Mesenchymal stem cell (in vitro differentiated cells and primary cell): ENCODE measurements around the gene CACNA1S.
A peak's percentile ranks its signal among the peaks of the same experiment; 100 is the strongest.

ENCODE experiments used
- DNase-seq: peaks from one replicate; pipeline ENCODE4 v3.0.0-alpha.2; 2013
- H2AFZ ChIP-seq: one replicate; pipeline ENCODE4 v1.6.1; 2013; ENCODE audit warnings: low read depth, mild to moderate bottlenecking, control low read depth, inconsistent platforms, low read length, moderate library complexity
- H2AK5ac ChIP-seq: 2 replicates; pipeline ENCODE4 v1.6.1; 2013; ENCODE audit warnings: low read length, moderate library complexity, mild to moderate bottlenecking, inconsistent platforms; ENCODE audit not compliant: severe bottlenecking
- H2BK120ac ChIP-seq: one replicate; pipeline ENCODE4 v1.6.1; 2013; ENCODE audit warnings: low read depth, mild to moderate bottlenecking, inconsistent platforms, low read length, moderate library complexity
- H2BK12ac ChIP-seq, 2 experiments: one replicate each; pipeline ENCODE4 v1.6.1; 2013; ENCODE audit warnings: inconsistent platforms in 2 of 2, low read length in 2 of 2, mild to moderate bottlenecking in 2 of 2, moderate library complexity in 2 of 2, control low read depth in 1 of 2
- H2BK15ac ChIP-seq: one replicate; pipeline ENCODE4 v1.6.1; 2013; ENCODE audit warnings: mild to moderate bottlenecking, low read depth, inconsistent platforms; ENCODE audit not compliant: poor library complexity, severe bottlenecking
- H2BK5ac ChIP-seq: 2 replicates; pipeline ENCODE4 v1.6.1; 2013; ENCODE audit warnings: low read depth, mild to moderate bottlenecking, low read length, control low read depth, inconsistent platforms; ENCODE audit not compliant: poor library complexity, severe bottlenecking
- H3K14ac ChIP-seq, 2 experiments: one replicate each; pipeline ENCODE4 v1.6.1; 2013; ENCODE audit warnings: inconsistent platforms in 2 of 2, low read length in 2 of 2, control low read depth in 1 of 2, mild to moderate bottlenecking in 1 of 2, moderate library complexity in 1 of 2
- H3K18ac ChIP-seq, 2 experiments: one replicate each; pipeline ENCODE4 v1.6.1; 2013; ENCODE audit warnings: inconsistent platforms in 2 of 2, low read length in 2 of 2, control low read depth in 1 of 2, low read depth in 1 of 2, mild to moderate bottlenecking in 1 of 2
- H3K23ac ChIP-seq, 2 experiments: one replicate each; pipeline ENCODE4 v1.6.1; 2013; ENCODE audit warnings: inconsistent platforms in 2 of 2, low read length in 2 of 2, mild to moderate bottlenecking in 2 of 2, moderate library complexity in 2 of 2, control low read depth in 1 of 2
- H3K27ac ChIP-seq: 2 replicates; pipeline ENCODE4 v1.5.1; 2013; ENCODE audit warnings: mild to moderate bottlenecking, moderate library complexity, low read length, control low read depth, inconsistent platforms; ENCODE audit not compliant: poor library complexity, severe bottlenecking
- H3K27me3 ChIP-seq, 2 experiments: 2 replicates each; pipeline versions ENCODE4 v1.6.1 to v1.7.0; 2013; ENCODE audit warnings: low read length in 2 of 2, mild to moderate bottlenecking in 2 of 2, moderate library complexity in 2 of 2, control low read depth in 1 of 2, inconsistent platforms in 1 of 2; ENCODE audit not compliant: control insufficient read depth in 1 of 2, insufficient read depth in 1 of 2
- H3K36me3 ChIP-seq, 2 experiments: 2 replicates each; pipeline versions ENCODE4 v1.6.1 to v1.7.0; 2013; ENCODE audit warnings: low read length in 2 of 2, control low read depth in 1 of 2, inconsistent platforms in 1 of 2, low read depth in 1 of 2, mild to moderate bottlenecking in 1 of 2; ENCODE audit not compliant: insufficient read depth in 2 of 2, control insufficient read depth in 1 of 2
- H3K4ac ChIP-seq, 2 experiments: one replicate each; pipeline ENCODE4 v1.6.1; 2013; ENCODE audit warnings: inconsistent platforms in 2 of 2, low read length in 2 of 2, mild to moderate bottlenecking in 2 of 2, moderate library complexity in 2 of 2, control low read depth in 1 of 2, low read depth in 1 of 2
- H3K4me1 ChIP-seq: 2 replicates; pipeline ENCODE4 v1.6.1; 2013; ENCODE audit warnings: low read depth, low read length, control low read depth; ENCODE audit not compliant: control insufficient read depth, insufficient read depth
- H3K4me2 ChIP-seq: 2 replicates; pipeline ENCODE4 v1.6.1; 2013; ENCODE audit warnings: low read length, mild to moderate bottlenecking, inconsistent platforms; ENCODE audit not compliant: poor library complexity, severe bottlenecking
- H3K4me3 ChIP-seq, 2 experiments: 2 replicates each; pipeline versions ENCODE4 v1.5.1 to v1.7.0; 2013; ENCODE audit warnings: low read length in 2 of 2, mild to moderate bottlenecking in 2 of 2, control low read depth in 1 of 2, low read depth in 1 of 2; ENCODE audit not compliant: insufficient read depth in 1 of 2
- H3K79me1 ChIP-seq: replicated peaks from 2 replicates; pipeline ENCODE4 v1.6.1; 2013; ENCODE audit warnings: mild to moderate bottlenecking, control low read depth, low read length, inconsistent platforms; ENCODE audit not compliant: poor library complexity, severe bottlenecking
- H3K9ac ChIP-seq: 2 replicates; pipeline ENCODE4 v1.7.0; 2013; ENCODE audit warnings: mild to moderate bottlenecking, low read length, moderate library complexity
- H3K9me3 ChIP-seq: 2 replicates; pipeline ENCODE4 v1.7.0; 2013; ENCODE audit warnings: mild to moderate bottlenecking, low read length; ENCODE audit not compliant: control insufficient read depth
- H4K8ac ChIP-seq: one replicate; pipeline ENCODE4 v1.6.1; 2013; ENCODE audit warnings: inconsistent platforms, mild to moderate bottlenecking, low read length, moderate library complexity
- H4K91ac ChIP-seq: one replicate; pipeline ENCODE4 v1.6.1; 2013; ENCODE audit warnings: mild to moderate bottlenecking, low read length, inconsistent platforms
- WGBS: methylation state at CpG from one replicate; pipeline ENCODE4 v1.1.7; 2013; ENCODE audit warnings: mixed read lengths; 5-methylcytosine and 5-hydroxymethylcytosine counted together

The CACNA1S gene

GRCh38 chr1:201054091-201054543 is 58.1 kb downstream of the CACNA1S start:
- no peaks in the 10 kb centered on the region for H3K4me1 ChIP-seq
- 85% methylated on average over 10 of the region's 10 CpGs for WGBS
- no peak overlapping the region for H3K23ac ChIP-seq
- peaks cover 69 to 84% of the 10 kb centered on the region in 2 experiments for H3K27me3 ChIP-seq
- no peak overlapping the region for H2AFZ ChIP-seq
- no peak for DNase-seq
- no peak overlapping the region for H2BK5ac ChIP-seq
- H2AK5ac ChIP-seq: no peak overlapping the region
- H2BK15ac ChIP-seq: no peak overlapping the region
- H3K79me1 ChIP-seq: no peaks in the 10 kb centered on the region
- no peak overlapping the region for H3K4ac ChIP-seq
- no peak overlapping the region for H2BK120ac ChIP-seq
- H3K18ac ChIP-seq: no peak overlapping the region
- H4K8ac ChIP-seq: no peak overlapping the region
- no peak overlapping the region for H3K27ac ChIP-seq
- H3K9ac ChIP-seq: no peak overlapping the region
- H4K91ac ChIP-seq: no peak overlapping the region
- H3K9me3 ChIP-seq: no peaks in the 10 kb centered on the region
- peak overlapping the region in 1 of 2 experiments; percentile 25 for H2BK12ac ChIP-seq
- H3K36me3 ChIP-seq: no peaks in the 10 kb centered on the region
- H3K4me3 ChIP-seq: no peak overlapping the region
- H3K4me2 ChIP-seq: no peak overlapping the region
- H3K14ac ChIP-seq: peak overlapping the region in 1 of 2 experiments; percentile 18

DNA sequence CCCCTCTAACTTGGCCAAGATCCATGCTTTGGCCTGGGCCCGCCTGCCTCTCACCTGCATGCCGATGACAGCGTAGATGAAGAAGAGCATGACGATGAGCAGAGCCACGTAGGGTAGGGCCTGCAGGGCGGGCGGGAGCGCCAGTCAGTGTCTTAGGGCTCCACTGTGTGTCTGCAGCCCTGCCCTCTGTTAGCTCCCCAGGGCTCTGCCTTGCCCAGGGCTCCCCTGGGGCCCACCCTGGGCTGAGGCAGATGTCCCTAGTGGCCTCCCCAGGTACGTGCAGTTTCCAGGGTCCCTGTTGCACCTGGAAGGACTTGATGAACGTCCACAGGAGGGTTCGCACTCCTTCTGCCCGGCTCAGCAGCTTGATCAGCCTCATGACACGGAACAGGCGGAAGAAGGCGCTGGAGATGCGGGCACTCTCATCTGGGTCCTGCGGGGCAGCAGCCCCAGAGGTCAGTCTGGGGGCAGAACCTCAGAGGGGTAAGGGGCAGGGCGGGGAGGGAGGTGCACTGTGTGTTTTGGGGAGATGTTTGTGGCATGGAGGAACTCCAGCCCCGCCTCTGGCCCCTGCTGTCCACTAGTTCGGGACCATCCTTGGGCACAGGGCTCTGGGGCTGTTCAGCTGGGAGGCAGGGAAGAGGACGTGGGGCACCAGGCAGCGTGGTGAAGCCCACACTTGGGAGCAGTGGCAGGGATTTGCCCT is 58.9 kb downstream of the CACNA1S start:
- H3K4me1 ChIP-seq: no peaks in the 10 kb centered on the region
- no peak overlapping the region for H3K14ac ChIP-seq
- H3K18ac ChIP-seq: no peak overlapping the region
- H3K27me3 ChIP-seq: peaks cover 69 to 84% of the 10 kb centered on the region in 2 experiments
- H3K4me2 ChIP-seq: no peak overlapping the region
- H3K27ac ChIP-seq: no peak overlapping the region
- 89% methylated on average over 22 of the region's 22 CpGs for WGBS
- no peak overlapping the region for H3K9ac ChIP-seq
- H2AFZ ChIP-seq: peak overlapping the region; percentile 51
- no peak overlapping the region for H2BK5ac ChIP-seq
- H4K8ac ChIP-seq: no peak overlapping the region
- no peak overlapping the region for H3K23ac ChIP-seq
- H3K4ac ChIP-seq: no peak overlapping the region
- H3K36me3 ChIP-seq: no peaks in the 10 kb centered on the region
- no peak overlapping the region for H2AK5ac ChIP-seq
- no peak for DNase-seq
- H3K4me3 ChIP-seq: no peak overlapping the region
- no peaks in the 10 kb centered on the region for H3K79me1 ChIP-seq
- no peak overlapping the region for H2BK12ac ChIP-seq
- H2BK15ac ChIP-seq: no peak overlapping the region
- H4K91ac ChIP-seq: no peak overlapping the region
- H2BK120ac ChIP-seq: no peak overlapping the region
- H3K9me3 ChIP-seq: no peaks in the 10 kb centered on the region

- Histone ChIP-seq H3K14ac (no peak overlapping the region), H3K36me3 (no peaks in the 10 kb centered on the region), H3K9ac (no peak overlapping the region), H4K8ac (no peak overlapping the region), H2BK15ac (no peak overlapping the region), H3K27ac (no peak overlapping the region), H2BK5ac (no peak overlapping the region), H3K4ac (no peak overlapping the region), H3K9me3 (no peaks in the 10 kb centered on the region), H3K4me2 (no peak overlapping the region), H2AFZ (no peak overlapping the region), H3K4me1 (no peaks in the 10 kb centered on the region), H2AK5ac (no peak overlapping the region), H2BK12ac (no peak overlapping the region), H4K91ac (no peak overlapping the region), H2BK120ac (no peak overlapping the region), H3K27me3 (peaks cover 75 to 86% of the 10 kb centered on the region in 2 experiments), H3K23ac (no peak overlapping the region), H3K79me1 (no peaks in the 10 kb centered on the region), H3K18ac (no peak overlapping the region), H3K4me3 (no peak overlapping the region)
- no peak for DNase-seq
- WGBS: 74% methylated on average over 2 of the region's 2 CpGs
Measured at GRCh38 chr1:201051399-201051798, 60.8 kb downstream of the CACNA1S start.

DNA sequence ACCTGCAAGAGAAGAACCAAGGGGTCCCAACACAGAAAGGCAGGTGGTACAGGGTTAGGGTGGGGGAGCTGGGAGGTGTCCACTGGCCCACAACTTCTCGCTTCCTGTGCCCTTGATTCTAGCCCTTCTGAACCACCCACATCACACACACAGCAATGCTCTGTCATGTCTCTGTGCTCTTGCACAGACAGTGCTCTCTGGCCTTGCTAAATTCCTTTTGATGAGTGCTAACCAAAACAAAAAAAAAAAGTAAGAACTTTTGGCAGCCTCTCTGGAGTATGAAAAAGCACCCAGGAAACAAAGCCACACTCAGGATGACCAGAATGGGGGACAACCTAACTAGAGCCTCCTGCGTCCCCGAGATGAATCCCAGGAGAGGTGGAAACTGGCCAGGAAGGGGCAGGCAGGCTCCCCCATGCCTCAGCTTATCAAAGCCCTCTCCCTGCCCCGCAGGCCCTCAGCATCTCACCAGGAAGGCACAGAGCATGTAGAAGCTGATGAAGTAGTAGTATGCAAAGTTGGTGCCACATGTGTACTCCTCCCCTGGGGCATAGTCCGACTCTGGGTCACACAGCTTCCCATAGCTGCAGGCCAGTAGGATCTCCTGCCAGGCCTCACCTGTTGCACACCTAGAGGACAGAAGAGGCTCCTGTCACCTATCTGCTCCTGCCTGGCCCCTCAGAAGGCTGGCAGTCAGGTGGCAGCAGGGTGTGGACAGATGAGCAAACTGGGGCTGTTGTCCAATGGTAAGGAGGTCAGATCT is 61.5 kb downstream of the CACNA1S start:
- H3K23ac ChIP-seq: no peak overlapping the region
- H3K9me3 ChIP-seq: no peaks in the 10 kb centered on the region
- no peak overlapping the region for H3K4me3 ChIP-seq
- no peak overlapping the region for H3K9ac ChIP-seq
- H3K27me3 ChIP-seq: peaks cover 68 to 79% of the 10 kb centered on the region in 2 experiments
- no peak overlapping the region for H3K4ac ChIP-seq
- DNase-seq: no peak
- no peak overlapping the region for H2BK120ac ChIP-seq
- no peaks in the 10 kb centered on the region for H3K4me1 ChIP-seq
- no peaks in the 10 kb centered on the region for H3K36me3 ChIP-seq
- H2BK12ac ChIP-seq: no peak overlapping the region
- no peak overlapping the region for H4K91ac ChIP-seq
- no peaks in the 10 kb centered on the region for H3K79me1 ChIP-seq
- H3K4me2 ChIP-seq: no peak overlapping the region
- no peak overlapping the region for H3K27ac ChIP-seq
- H2BK5ac ChIP-seq: no peak overlapping the region
- 82% methylated on average over 4 of the region's 5 CpGs for WGBS
- peak overlapping the region in 1 of 2 experiments; percentile 49 for H3K14ac ChIP-seq
- no peak overlapping the region for H4K8ac ChIP-seq
- H2AFZ ChIP-seq: no peak overlapping the region
- H2AK5ac ChIP-seq: no peak overlapping the region
- no peak overlapping the region for H3K18ac ChIP-seq
- H2BK15ac ChIP-seq: no peak overlapping the region
